Heart left ventricle (tissue), 16 donors: ENCODE measurements around the gene MON1A. TPM values are rescaled to one million over a fixed set of nuclear protein-coding genes. Genes with fewer than 3 reads are reported as not detected.

Source experiments
- ATAC-seq, 4 donors: fragments of 200-7000 bp; cut with Tn5 transposase; one replicate each; pipeline ENCODE4 v1.9.1; 2020 to 2022; ENCODE audit warnings: moderate library complexity in 4 of 4, mild to moderate bottlenecking in 3 of 4, moderate number of reproducible peaks in 1 of 4
- DNase-seq, 5 donors: peaks; one replicate each; pipeline ENCODE4 v3.0.0-alpha.2; 2020
- H3K27ac ChIP-seq, 12 donors: fragments of 200-600 bp; sonication (generic) in 4 of 12; one replicate each; pipeline versions ENCODE4 v1.5.0 to v1.8.0; 2016 to 2022; ENCODE audit warnings: mild to moderate bottlenecking in 2 of 12
- H3K27me3 ChIP-seq, 9 donors: fragments of 200-600 bp; sonication (generic) in 2 of 9; one replicate each; pipeline versions ENCODE4 v1.5.1 to v1.8.0; 2016 to 2022; ENCODE audit warnings: mild to moderate bottlenecking in 3 of 9
- H3K36me3 ChIP-seq, 9 donors: fragments of 200-600 bp; sonication (generic) in 2 of 9; one replicate each; pipeline versions ENCODE4 v1.5.0 to v1.8.0; 2018 to 2022; ENCODE audit warnings: mild to moderate bottlenecking in 2 of 9
- H3K4me1 ChIP-seq, 12 donors: fragments of 200-600 bp; sonication (generic) in 4 of 12; one replicate each; pipeline versions ENCODE4 v1.5.0 to v1.8.0; 2016 to 2022; ENCODE audit warnings: mild to moderate bottlenecking in 3 of 12
- H3K4me3 ChIP-seq, 12 donors: fragments of 200-600 bp; sonication (generic) in 4 of 12; one replicate each; pipeline versions ENCODE4 v1.5.0 to v1.8.0; 2017 to 2022; ENCODE audit warnings: mild to moderate bottlenecking in 9 of 12, moderate library complexity in 4 of 12
- H3K9me3 ChIP-seq, 12 donors: fragments of 200-600 bp; sonication (generic) in 4 of 12; one replicate each; pipeline versions ENCODE4 v1.5.0 to v1.8.0; 2016 to 2022; ENCODE audit warnings: mild to moderate bottlenecking in 1 of 12
- CTCF ChIP-seq, 12 donors: fragments of 200-600 bp; sonication (generic) in 4 of 12; IDR thresholded peaks; one replicate each; pipeline versions ENCODE4 v1.5.0 to v1.8.0; 2018 to 2022; ENCODE audit warnings: antibody characterized with exemption in 12 of 12, mild to moderate bottlenecking in 5 of 12
- POLR2A ChIP-seq, 2 donors: fragments of 450-650 bp; IDR thresholded peaks; one replicate each; pipeline ENCODE4 v1.6.1; 2017; ENCODE audit warnings: antibody characterized with exemption in 2 of 2, mild to moderate bottlenecking in 2 of 2, moderate library complexity in 2 of 2
- WGBS, 4 donors: extraction: QIAGEN DNeasy Blood & Tissue Kit in 2 of 4; methylation state at CpG; one replicate each; pipeline versions ENCODE4 v1.1.5 to v1.1.7; 2013 to 2018; 5-methylcytosine and 5-hydroxymethylcytosine counted together
- intact Hi-C, 10 donors: fragments of 100-400 bp; cut with DNase I; formaldehyde crosslinking; loops; one replicate each; pipeline versions ENCODE4 v1.11.1 to v1.14.2; 2022
- polyA plus RNA-seq, 2 donors: library from polyadenylated mRNA; stranded (reverse); fragments of 200-250 nt; gene quantifications; one replicate each; pipeline ENCODE4 v1.2.3, GENCODE V29; 2013
- total RNA-seq, 9 donors: library from RNA; depleted of rRNA in 2 of 9; stranded (reverse); fragments of >200 nt in 2 of 9; fragmentation: NEBNext Ultra II Directional in 3 of 9; extraction: Animal tissue kit (Norgen Biotek cat#: 25700) in 3 of 9; gene quantifications; one replicate each; pipeline versions ENCODE4 v1.1.0 to v1.2.4, GENCODE V29; 2016 to 2023
- donor health status: ischemic (EF 13 %, LVEDD 7.1; RV severe dilation, severe dysfunction).
- donor health status: healthy with polysubstance abuse.
- donor health status: DM: no; HTN: yes; CAD: no.
- donor health status: DM: no; HTN: no; CAD: no.
- donor health status: ischemic (EF 25% LVEDD 6.9; RV normal size, moderate dysfunction).
- donor health status: ischemic (EF 25% LVEDD 5.7; RV mildly dilated, moderate dysfunction).
- donor health status: healthy.
- donor health status: DM: yes; HTN: yes; CAD: no.
- donor health status: ischemic (EF 35%, LVEDD 5.7; RV mildly dilated, moderate dysfunction).
- donor health status: nonischemic (EF 11% LVEDD 7.7; RV severe dilation, severe dysfunction).
- donor health status: DM: yes; HTN: yes; CAD: no.
- donor health status: PGD.
- donor health status: ischemic (EF 29% LVEDD 5.4; RV normal size, mild dysfunction).
- donor health status: nonischemic (EF 23%, LVEDD 6.1; RV moderate dilation, normal function).

The MON1A gene
- total and polyA plus RNA-seq, 11 donors, result 4.8 to 16.3 (median 7.7) TPM

GRCh38 chr3:49889296-49889695 lies 40.3 kb downstream of the MON1A start:
- 82 to 89% (median 85%) methylated on average over 10 of the region's 10 CpGs for WGBS, 4 donors
- no peak for DNase-seq
- ATAC-seq, result no peak
- no peaks in the 10 kb centered on the region for H3K36me3 ChIP-seq
- no peaks in the 10 kb centered on the region for H3K9me3 ChIP-seq
- intact Hi-C loops, result no loop called here
- H3K4me1 ChIP-seq, result peaks cover 0 to 8% (median 0%) of the 10 kb centered on the region in 12 donors
- H3K27ac ChIP-seq, result no peak overlapping the region
- H3K4me3 ChIP-seq, result no peak overlapping the region
- TF ChIP-seq CTCF (IDR thresholded peaks at IDR 0.05) (no peak), POLR2A (IDR thresholded peaks at IDR 0.05) (no peak)
- H3K27me3 ChIP-seq, result no peaks in the 10 kb centered on the region

- Histone ChIP-seq H3K4me3 (no peak overlapping the region), H3K27me3 (no peaks in the 10 kb centered on the region), H3K36me3 (no peaks in the 10 kb centered on the region), H3K9me3 (no peaks in the 10 kb centered on the region), H3K4me1 (peaks cover 0 to 18% (median 8%) of the 10 kb centered on the region in 12 donors), H3K27ac (no peak overlapping the region)
- intact Hi-C loops, result no loop called here
- ATAC-seq (no peak), DNase-seq (no peak)
- no peak for TF ChIP-seq CTCF (IDR thresholded peaks at IDR 0.05)
- no peak for TF ChIP-seq POLR2A (IDR thresholded peaks at IDR 0.05)
Measured at GRCh38 chr3:49886922-49887265, 42.7 kb downstream of the MON1A start.

GRCh38 chr3:49883998-49884397 lies 45.6 kb downstream of the MON1A start:
- Histone ChIP-seq H3K27ac (no peak overlapping the region), H3K4me3 (no peak overlapping the region), H3K9me3 (no peaks in the 10 kb centered on the region), H3K27me3 (no peaks in the 10 kb centered on the region), H3K36me3 (no peaks in the 10 kb centered on the region), H3K4me1 (peaks cover 4 to 34% (median 23%) of the 10 kb centered on the region in 12 donors)
- intact Hi-C loops, result no loop called here
- DNase-seq, result no peak
- 87 to 100% (median 94%) methylated on average over 4 of the region's 4 CpGs for WGBS, 4 donors
- ATAC-seq, result no peak
- no peak for TF ChIP-seq POLR2A (IDR thresholded peaks at IDR 0.05)
- no peak for TF ChIP-seq CTCF (IDR thresholded peaks at IDR 0.05)

GRCh38 chr3:49882166-49882565 lies 47.4 kb downstream of the MON1A start:
- H3K27ac ChIP-seq, result peak overlapping the region in 9 of 12 donors; percentile 14 to 86 (median 68)
- 7 to 17% (median 12%) methylated on average over 6 of the region's 6 CpGs for WGBS, 4 donors

More at GRCh38 chr3:49882166-49882565, 47.4 kb downstream of the MON1A start:
- H3K4me3 ChIP-seq, result no peak overlapping the region
- H3K36me3 ChIP-seq, result no peaks in the 10 kb centered on the region
- intact Hi-C loops, result no loop called here
- TF ChIP-seq CTCF (IDR thresholded peaks at IDR 0.05) (no peak), POLR2A (IDR thresholded peaks at IDR 0.05) (no peak)
- DNase-seq (peak in 4 of 5 donors; percentile 48 to 75 (median 69)), ATAC-seq (peak; percentile 70 to 97 (median 84))
- H3K4me1 ChIP-seq, result peaks cover 4 to 34% (median 23%) of the 10 kb centered on the region in 12 donors
- H3K27me3 ChIP-seq, result no peaks in the 10 kb centered on the region
- H3K9me3 ChIP-seq, result no peaks in the 10 kb centered on the region
